HG03469 (cell line): Measurements from ENCODE around the gene ECM1.

Source experiments
- ATAC-seq: cut with Tn5 transposase; IDR thresholded peaks from one replicate; pipeline ENCODE4 v1.9.1; 2021; ENCODE audit warnings: mild to moderate bottlenecking, moderate library complexity, moderate number of reproducible peaks; ENCODE audit not compliant: unreplicated experiment

The ECM1 gene

GRCh38 chr1:150557065-150557600 lies 49.2 kb downstream of the ECM1 start:
- ATAC-seq, result no peak

- ATAC-seq, result no peak
Observed at GRCh38 chr1:150557813-150558212, 49.9 kb downstream of the ECM1 start.

GRCh38 chr1:150558303-150558704 lies 50.4 kb downstream of the ECM1 start:
- no peak for ATAC-seq

DNA sequence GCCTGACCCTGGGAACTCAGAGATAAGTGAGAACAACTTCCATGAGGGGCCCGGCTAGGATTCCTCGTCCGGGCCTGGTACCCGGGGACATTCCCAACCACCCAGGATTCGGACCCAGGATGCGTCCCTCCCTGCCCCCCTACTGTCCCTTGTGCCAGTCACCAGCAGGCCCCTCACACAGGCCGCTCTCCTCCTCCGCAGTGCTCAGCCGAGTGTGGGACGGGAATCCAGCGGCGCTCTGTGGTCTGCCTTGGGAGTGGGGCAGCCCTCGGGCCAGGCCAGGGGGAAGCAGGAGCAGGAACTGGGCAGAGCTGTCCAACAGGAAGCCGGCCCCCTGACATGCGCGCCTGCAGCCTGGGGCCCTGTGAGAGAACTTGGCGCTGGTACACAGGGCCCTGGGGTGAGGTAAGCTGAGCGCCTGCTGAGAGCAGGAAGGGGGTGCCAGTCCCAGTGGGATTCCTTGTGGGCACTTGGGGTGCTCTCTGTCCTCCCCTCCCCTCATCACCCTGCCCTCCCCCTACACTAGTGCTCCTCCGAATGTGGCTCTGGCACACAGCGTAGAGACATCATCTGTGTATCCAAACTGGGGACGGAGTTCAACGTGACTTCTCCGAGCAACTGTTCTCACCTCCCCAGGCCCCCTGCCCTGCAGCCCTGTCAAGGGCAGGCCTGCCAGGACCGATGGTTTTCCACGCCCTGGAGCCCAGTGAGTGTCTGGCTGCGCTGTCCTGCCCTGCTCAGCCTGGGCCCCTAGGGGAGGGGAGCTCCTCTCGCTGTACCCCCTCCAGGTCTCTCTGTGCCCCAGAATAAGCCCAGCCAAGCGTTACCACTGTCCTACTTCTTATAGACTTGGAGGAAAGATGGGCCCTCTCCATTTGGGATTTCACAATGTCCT lies 51.1 kb downstream of the ECM1 start:
- no peak for ATAC-seq

DNA sequence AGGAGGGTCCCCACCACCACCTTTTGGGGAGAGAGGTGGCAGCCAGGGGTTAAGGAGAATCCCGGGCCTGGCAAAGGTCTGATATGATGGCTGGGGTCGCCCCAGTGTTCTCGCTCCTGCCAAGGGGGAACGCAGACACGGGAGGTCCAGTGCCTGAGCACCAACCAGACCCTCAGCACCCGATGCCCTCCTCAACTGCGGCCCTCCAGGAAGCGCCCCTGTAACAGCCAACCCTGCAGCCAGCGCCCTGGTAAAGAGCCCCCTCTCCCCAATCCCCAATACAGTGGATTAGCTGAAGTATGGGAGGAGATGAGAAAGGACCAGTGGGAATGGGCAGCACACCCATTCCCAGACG lies 51.7 kb downstream of the ECM1 start:
- no peak for ATAC-seq

DNA sequence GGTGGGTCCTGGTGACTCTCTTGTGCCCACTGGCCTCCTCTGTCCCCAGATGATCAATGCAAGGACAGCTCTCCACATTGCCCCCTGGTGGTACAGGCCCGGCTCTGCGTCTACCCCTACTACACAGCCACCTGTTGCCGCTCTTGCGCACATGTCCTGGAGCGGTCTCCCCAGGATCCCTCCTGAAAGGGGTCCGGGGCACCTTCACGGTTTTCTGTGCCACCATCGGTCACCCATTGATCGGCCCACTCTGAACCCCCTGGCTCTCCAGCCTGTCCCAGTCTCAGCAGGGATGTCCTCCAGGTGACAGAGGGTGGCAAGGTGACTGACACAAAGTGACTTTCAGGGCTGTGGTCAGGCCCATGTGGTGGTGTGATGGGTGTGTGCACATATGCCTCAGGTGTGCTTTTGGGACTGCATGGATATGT lies 52.1 kb downstream of the ECM1 start:
- ATAC-seq, result no peak

DNA sequence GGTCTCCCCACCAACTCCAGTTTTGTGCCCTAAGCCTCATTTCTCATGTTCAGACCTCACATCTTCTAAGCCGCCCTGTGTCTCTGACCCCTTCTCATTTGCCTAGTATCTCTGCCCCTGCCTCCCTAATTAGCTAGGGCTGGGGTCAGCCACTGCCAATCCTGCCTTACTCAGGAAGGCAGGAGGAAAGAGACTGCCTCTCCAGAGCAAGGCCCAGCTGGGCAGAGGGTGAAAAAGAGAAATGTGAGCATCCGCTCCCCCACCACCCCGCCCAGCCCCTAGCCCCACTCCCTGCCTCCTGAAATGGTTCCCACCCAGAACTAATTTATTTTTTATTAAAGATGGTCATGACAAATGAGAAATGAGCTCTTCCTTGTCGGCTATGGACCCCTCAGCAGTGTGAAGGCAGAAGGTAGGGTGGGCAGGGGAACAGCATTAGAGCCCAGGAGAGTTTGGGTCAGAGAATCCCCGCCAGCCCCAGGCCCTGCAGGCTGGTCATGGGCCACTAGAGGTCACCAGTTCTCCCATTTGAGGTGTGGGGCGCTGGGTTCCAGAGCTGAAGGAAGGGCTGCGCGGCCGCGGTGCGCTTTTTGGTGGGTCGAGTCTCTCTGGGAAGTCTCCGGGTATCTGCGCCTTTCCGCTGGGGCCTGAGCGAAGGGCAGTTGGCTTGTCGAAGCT lies 52.8 kb downstream of the ECM1 start:
- ATAC-seq, result no peak

- ATAC-seq, result no peak
Observed at GRCh38 chr1:150561254-150561973, 53.5 kb downstream of the ECM1 start.

DNA sequence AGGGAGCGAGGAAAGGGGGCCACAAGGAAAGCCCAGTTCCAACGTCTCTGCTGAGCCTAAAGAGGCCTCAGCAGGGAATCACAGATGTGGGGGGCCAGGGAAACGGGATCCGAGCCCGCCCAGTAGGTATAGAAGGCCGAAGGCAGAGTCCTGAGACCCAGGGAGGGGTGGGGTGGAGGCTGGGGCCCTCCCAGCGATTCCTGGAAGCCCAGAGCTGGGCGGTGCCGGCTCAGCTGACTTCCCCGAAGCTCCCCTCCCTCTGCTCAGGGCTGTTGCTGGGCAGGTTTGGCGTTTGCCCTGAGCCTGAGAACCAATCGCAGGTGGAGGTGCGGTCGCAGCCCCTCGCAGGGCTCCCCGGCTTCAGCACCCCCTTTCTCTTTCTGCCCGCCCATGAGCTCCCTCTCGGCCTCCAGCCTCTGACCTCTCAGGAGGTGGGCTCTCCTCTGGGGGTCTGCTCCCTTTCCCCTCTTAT lies 54.1 kb downstream of the ECM1 start:
- ATAC-seq, result no peak

GRCh38 chr1:150562446-150563339 lies 54.8 kb downstream of the ECM1 start:
- ATAC-seq, result no peak
